Neural crest cell (in vitro differentiated cells): ENCODE results near the gene IGLL1. TPM values are rescaled to one million over a fixed set of nuclear protein-coding genes. Genes with fewer than 3 reads are reported as not detected.

Experiments used
- DNase-seq: peaks from one replicate; pipeline ENCODE4 v3.0.0; 2021; ENCODE audit warnings: low read depth, mixed read lengths, low spot score
- H3K27ac Mint-ChIP-seq: one replicate; pipeline ENCODE4 v1.8.0; 2021; ENCODE audit warnings: mild to moderate bottlenecking, mixed read lengths; ENCODE audit not compliant: unreplicated experiment
- H3K27me3 Mint-ChIP-seq: 2 replicates; pipeline ENCODE4 v1.8.0; 2021; ENCODE audit warnings: low read depth, mild to moderate bottlenecking, mixed read lengths
- H3K36me3 Mint-ChIP-seq: 2 replicates; pipeline ENCODE4 v1.8.0; 2021; ENCODE audit warnings: low read depth, mild to moderate bottlenecking, mixed read lengths
- H3K4me1 Mint-ChIP-seq: 2 replicates; pipeline ENCODE4 v1.8.0; 2021; ENCODE audit warnings: mixed read lengths
- H3K4me3 Mint-ChIP-seq: one replicate; pipeline ENCODE4 v1.8.0; 2021; ENCODE audit warnings: mild to moderate bottlenecking, mixed read lengths
- H3K9me3 Mint-ChIP-seq: 2 replicates; pipeline ENCODE4 v1.8.0; 2021; ENCODE audit warnings: mixed read lengths
- total RNA-seq: library from RNA; stranded (reverse); gene quantifications from 2 replicates; pipeline ENCODE4 v1.2.1, GENCODE V29; 2021
- TF ChIP-seq, protein P1 (sequence below): fragments of 200-600 bp; sonication (generic); conservative IDR thresholded peaks from 2 replicates; pipeline ENCODE4 v1.5.0; 2021; ENCODE audit warnings: antibody characterized with exemption, mild to moderate bottlenecking

IGLL1 gene
- total RNA-seq, 1 donor from 2014 or later: not detected

DNA sequence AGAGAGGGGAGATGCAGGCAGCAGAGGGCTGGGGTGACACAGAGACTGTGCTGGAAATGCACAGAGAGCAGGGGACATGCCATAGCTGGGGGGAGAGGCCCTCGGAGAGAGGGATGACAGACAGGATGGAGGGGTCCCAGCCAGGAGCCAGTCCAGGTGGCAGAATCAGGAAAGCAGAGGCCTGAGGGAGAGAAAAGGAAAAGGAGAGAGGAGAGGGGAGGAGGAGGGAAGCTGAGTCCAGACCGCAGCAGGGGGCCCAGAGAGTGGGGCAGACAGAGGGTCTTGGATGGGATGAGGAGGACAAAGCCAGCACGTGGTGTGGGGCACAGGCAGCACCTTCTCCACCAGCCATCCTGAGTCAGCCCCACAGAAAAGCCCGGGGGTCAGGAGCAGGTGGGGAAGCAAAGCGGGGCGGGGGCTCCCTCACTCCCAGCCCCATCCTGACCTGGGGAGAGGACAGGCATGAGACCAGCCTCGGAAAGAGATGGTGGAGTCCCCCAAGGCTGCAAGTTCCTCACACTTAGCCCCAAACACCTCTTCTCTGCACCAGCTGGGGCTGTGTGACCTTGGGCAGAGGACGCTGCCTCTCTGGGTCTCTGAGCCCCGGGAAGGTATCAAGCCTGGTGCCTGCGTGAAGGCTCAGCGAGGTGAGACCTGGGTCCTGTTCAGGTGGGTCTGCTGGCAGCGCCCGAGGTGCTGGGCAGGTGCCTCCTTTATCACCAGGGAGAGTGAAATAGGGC lies 48.0 kb downstream of the IGLL1 start:
- Mint-ChIP-seq H3K4me1 (peaks cover 46% of the 10 kb centered on the region), H3K36me3 (no peaks in the 10 kb centered on the region), H3K27ac (peak overlapping the region; percentile 82), H3K4me3 (no peak overlapping the region), H3K27me3 (no peaks in the 10 kb centered on the region), H3K9me3 (no peaks in the 10 kb centered on the region)
- no peak for DNase-seq
- TF ChIP-seq, protein P1, sequence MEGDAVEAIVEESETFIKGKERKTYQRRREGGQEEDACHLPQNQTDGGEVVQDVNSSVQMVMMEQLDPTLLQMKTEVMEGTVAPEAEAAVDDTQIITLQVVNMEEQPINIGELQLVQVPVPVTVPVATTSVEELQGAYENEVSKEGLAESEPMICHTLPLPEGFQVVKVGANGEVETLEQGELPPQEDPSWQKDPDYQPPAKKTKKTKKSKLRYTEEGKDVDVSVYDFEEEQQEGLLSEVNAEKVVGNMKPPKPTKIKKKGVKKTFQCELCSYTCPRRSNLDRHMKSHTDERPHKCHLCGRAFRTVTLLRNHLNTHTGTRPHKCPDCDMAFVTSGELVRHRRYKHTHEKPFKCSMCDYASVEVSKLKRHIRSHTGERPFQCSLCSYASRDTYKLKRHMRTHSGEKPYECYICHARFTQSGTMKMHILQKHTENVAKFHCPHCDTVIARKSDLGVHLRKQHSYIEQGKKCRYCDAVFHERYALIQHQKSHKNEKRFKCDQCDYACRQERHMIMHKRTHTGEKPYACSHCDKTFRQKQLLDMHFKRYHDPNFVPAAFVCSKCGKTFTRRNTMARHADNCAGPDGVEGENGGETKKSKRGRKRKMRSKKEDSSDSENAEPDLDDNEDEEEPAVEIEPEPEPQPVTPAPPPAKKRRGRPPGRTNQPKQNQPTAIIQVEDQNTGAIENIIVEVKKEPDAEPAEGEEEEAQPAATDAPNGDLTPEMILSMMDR: no peak

DNA sequence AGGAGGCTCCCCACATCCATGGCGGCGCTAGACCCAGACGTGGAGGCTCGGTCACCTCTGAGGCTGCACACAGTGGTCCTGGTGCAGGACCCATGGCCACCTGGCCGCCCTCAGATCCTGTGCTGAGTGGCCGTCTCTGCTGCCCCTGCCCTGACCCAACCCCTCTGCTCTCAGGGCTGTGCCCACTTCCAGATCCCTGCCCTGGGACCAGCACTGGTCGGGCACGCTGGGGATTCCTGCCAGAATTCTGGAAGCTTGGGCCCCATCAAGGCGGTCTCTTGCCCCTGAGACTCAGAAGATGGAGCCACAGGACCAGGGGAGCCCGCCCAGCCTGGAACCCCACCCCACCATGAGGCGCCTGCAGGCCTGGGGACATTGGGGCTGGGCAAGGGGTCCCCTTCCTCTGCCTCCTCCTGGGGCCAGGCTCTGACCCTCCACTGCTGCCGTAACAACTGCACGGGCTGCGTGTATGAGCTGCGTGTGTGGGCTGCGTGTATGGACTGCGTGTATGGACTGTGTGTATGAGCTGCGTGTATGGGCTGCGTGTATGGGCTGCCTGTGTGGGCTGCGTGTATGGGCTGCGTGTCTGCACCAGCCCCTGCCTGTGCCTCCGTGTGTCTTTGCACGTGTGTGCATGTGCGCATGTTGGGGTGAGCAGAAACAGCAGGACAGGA lies 48.7 kb downstream of the IGLL1 start:
- H3K27me3 Mint-ChIP-seq: no peaks in the 10 kb centered on the region
- TF ChIP-seq, protein P1: no peak
- DNase-seq: no peak
- peaks cover 40% of the 10 kb centered on the region for H3K4me1 Mint-ChIP-seq
- H3K9me3 Mint-ChIP-seq: no peaks in the 10 kb centered on the region
- H3K27ac Mint-ChIP-seq: peak overlapping the region; percentile 82
- H3K36me3 Mint-ChIP-seq: no peaks in the 10 kb centered on the region
- no peak overlapping the region for H3K4me3 Mint-ChIP-seq

DNA sequence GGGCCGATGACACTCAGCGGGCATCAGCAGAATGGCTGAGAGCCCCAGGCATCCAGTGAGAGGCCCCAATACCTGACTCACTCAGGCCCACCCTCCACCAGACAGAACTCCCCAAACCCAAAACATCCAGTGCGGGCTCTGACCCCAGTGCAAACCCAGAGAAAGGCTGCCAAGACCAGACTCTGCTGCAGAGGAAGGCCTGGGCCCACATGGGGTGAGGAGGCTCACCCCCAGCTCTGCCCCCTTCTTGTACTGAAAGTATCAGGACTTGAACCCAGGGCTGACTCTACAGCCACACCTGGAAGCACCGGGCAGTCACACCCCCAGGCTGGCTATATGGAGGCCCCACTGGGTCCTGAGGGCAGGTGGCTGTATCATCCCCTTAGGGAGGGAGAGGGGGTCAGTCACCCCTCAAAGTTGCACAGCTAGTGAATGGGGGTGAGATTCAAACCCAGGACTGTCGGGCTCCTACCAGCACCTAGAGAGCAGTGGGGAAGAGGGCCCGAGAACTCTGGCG lies 49.3 kb downstream of the IGLL1 start:
- no peaks in the 10 kb centered on the region for H3K9me3 Mint-ChIP-seq
- TF ChIP-seq, protein P1: no peak
- no peak overlapping the region for H3K4me3 Mint-ChIP-seq
- H3K4me1 Mint-ChIP-seq: peaks cover 36% of the 10 kb centered on the region
- H3K36me3 Mint-ChIP-seq: no peaks in the 10 kb centered on the region
- no peaks in the 10 kb centered on the region for H3K27me3 Mint-ChIP-seq
- no peak for DNase-seq
- H3K27ac Mint-ChIP-seq: no peak overlapping the region

DNA sequence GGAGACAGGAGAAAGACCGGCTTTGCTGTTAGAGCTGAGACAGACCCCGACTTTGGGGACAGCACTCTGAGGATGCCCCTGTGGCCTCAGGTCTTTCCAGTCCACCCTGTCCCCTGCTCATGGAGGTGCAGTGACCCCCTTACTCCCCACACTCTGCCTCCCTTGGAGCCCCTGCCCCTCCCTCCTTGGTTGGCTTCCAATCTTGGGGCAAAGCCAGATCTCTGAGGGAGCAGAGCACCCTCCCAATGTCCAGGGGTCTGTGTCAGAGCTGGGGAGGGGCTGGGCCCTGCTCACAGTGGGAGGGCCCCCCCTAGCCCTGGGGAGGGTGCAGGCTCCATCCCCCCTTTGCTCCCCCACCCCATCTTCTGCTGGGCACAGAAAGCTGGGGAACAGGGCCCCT lies 50.0 kb downstream of the IGLL1 start:
- TF ChIP-seq, protein P1: no peak
- peaks cover 36% of the 10 kb centered on the region for H3K4me1 Mint-ChIP-seq
- no peak for DNase-seq
- no peaks in the 10 kb centered on the region for H3K36me3 Mint-ChIP-seq
- no peak overlapping the region for H3K27ac Mint-ChIP-seq
- H3K9me3 Mint-ChIP-seq: peaks cover 3% of the 10 kb centered on the region
- no peak overlapping the region for H3K4me3 Mint-ChIP-seq
- no peaks in the 10 kb centered on the region for H3K27me3 Mint-ChIP-seq

DNA sequence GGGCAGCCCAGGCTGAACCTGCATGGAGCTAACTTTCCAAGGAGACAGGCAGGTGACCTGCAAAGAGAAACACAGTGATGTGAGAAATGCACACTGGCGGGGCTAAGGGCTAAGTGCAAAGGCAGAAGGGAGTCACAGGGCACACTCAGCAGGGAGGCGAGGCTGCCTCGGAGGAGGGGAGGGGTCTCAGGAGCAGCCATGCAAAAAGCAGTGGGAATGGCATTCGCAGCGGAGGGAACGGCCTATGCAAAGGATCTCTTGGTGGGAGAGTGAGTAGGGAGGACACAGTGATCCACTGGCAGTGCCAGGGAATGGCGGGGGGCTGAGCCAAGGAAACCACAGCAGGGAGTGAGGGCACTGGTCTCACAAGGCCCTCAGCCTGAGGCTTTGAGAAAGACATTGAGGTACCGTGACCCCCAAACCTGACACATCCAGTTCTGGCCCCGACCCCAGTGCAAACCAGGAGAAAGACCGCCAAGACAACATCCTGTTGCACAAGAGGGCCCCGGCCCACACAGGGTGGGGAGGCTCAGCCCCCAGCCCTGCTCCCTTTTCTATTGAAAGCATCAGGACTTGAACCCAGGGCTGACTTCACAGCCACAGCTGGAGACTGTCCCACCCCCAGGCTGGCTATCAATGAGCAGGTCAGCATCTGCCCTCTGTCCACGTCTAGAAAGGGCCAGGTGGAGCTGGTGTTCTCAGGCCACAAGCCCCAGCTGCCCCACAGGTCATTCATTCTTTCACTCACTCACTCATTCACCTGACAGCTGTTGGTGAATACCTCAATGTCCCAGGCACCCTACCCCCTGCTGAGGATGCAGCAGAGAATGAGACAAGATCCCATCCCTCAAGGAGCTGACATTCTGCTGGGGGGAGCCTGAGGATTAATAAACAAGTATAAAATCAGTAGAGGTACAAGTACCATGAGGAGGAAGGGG lies 50.7 kb downstream of the IGLL1 start:
- peaks cover 3% of the 10 kb centered on the region for H3K9me3 Mint-ChIP-seq
- no peak for DNase-seq
- TF ChIP-seq, protein P1: no peak
- no peaks in the 10 kb centered on the region for H3K27me3 Mint-ChIP-seq
- H3K4me3 Mint-ChIP-seq: no peak overlapping the region
- H3K4me1 Mint-ChIP-seq: peaks cover 39% of the 10 kb centered on the region
- peak overlapping the region; percentile 85 for H3K27ac Mint-ChIP-seq
- H3K36me3 Mint-ChIP-seq: no peaks in the 10 kb centered on the region
